Osteoblast (primary cell): ENCODE data around the gene MEF2B. TPM values are rescaled to one million over a fixed set of nuclear protein-coding genes. Genes with fewer than 3 reads are reported as not detected.

Experiments used
- DNase-seq: peaks from one replicate; pipeline ENCODE4 v3.0.0; 2011; ENCODE audit warnings: low spot score, mixed read lengths; ENCODE audit not compliant: insufficient read length; ENCODE audit errors: missing footprints
- H2AFZ ChIP-seq: 2 replicates; pipeline ENCODE4 v1.6.0; 2011; ENCODE audit warnings: mild to moderate bottlenecking, low read length
- H3K27ac ChIP-seq: 2 replicates; pipeline ENCODE4 v1.5.1; 2011; ENCODE audit warnings: mild to moderate bottlenecking, low read depth, low read length, moderate library complexity
- H3K27me3 ChIP-seq: 2 replicates; pipeline ENCODE4 v1.6.0; 2012; ENCODE audit warnings: mild to moderate bottlenecking, control low read depth, inconsistent platforms, low read length, moderate library complexity; ENCODE audit not compliant: insufficient read depth
- H3K36me3 ChIP-seq: 2 replicates; pipeline ENCODE4 v1.5.1; 2011; ENCODE audit warnings: mild to moderate bottlenecking, low read length, control low read depth, moderate library complexity; ENCODE audit not compliant: insufficient read depth
- H3K4me1 ChIP-seq: 2 replicates; pipeline ENCODE4 v1.5.1; 2011; ENCODE audit warnings: mild to moderate bottlenecking, low read length, control low read depth, moderate library complexity; ENCODE audit not compliant: insufficient read depth
- H3K4me2 ChIP-seq: 2 replicates; pipeline ENCODE4 v1.6.0; 2011; ENCODE audit warnings: mild to moderate bottlenecking, low read length; ENCODE audit not compliant: insufficient read depth
- H3K4me3 ChIP-seq: fragments of 200-600 bp; sonication (generic); 3 replicates; pipeline ENCODE4 v1.5.1; 2012; ENCODE audit warnings: mild to moderate bottlenecking, low read length, inconsistent platforms; ENCODE audit not compliant: insufficient read depth
- H3K79me2 ChIP-seq: 2 replicates; pipeline ENCODE4 v1.6.0; 2012; ENCODE audit warnings: mild to moderate bottlenecking, low read length, control low read depth, inconsistent platforms; ENCODE audit not compliant: insufficient read depth
- H3K9me3 ChIP-seq: 2 replicates; pipeline ENCODE4 v1.5.1; 2011; ENCODE audit warnings: low read depth, low read length, control low read depth
- H4K20me1 ChIP-seq: 2 replicates; pipeline ENCODE4 v1.6.0; 2012; ENCODE audit warnings: mild to moderate bottlenecking, low read length, control low read depth; ENCODE audit not compliant: insufficient read depth
- CTCF ChIP-seq: IDR thresholded peaks from 2 replicates; pipeline ENCODE4 v1.5.1; 2011; ENCODE audit warnings: mild to moderate bottlenecking, low read depth, low read length, moderate library complexity; ENCODE audit errors: extremely low read depth
- total RNA-seq: library from RNA; depleted of rRNA; stranded (reverse); fragments of >200 nt; gene quantifications from 2 replicates; pipeline ENCODE4 v1.2.3, GENCODE V29; 2012

Gene MEF2B
- total RNA-seq, 1 donor, result 0.36 TPM

GRCh38 chr19:19132912-19133311 lies 37.2 kb downstream of the MEF2B start:
- H3K4me1 ChIP-seq, result peaks cover 6% of the 10 kb centered on the region

GRCh38 chr19:19131989-19132388 lies 38.1 kb downstream of the MEF2B start:
- no peak for DNase-seq
- no peaks in the 10 kb centered on the region for H3K4me1 ChIP-seq
- TF ChIP-seq CTCF, result no peak

More at GRCh38 chr19:19132912-19133311, 37.2 kb downstream of the MEF2B start:
- no peak for TF ChIP-seq CTCF
- Histone ChIP-seq H3K36me3 (no peaks in the 10 kb centered on the region), H4K20me1 (no peaks in the 10 kb centered on the region), H3K79me2 (peaks cover 10% of the 10 kb centered on the region), H3K9me3 (peaks cover 3% of the 10 kb centered on the region), H3K4me2 (no peak overlapping the region), H3K27ac (no peak overlapping the region), H3K4me3 (no peak overlapping the region), H3K27me3 (no peaks in the 10 kb centered on the region), H2AFZ (no peak overlapping the region)
- no peak for DNase-seq

GRCh38 chr19:19126102-19126501 lies 44.0 kb downstream of the MEF2B start:
- no peak for TF ChIP-seq CTCF
- Histone ChIP-seq H3K27me3 (no peaks in the 10 kb centered on the region), H3K4me2 (no peak overlapping the region), H3K79me2 (no peaks in the 10 kb centered on the region), H4K20me1 (no peaks in the 10 kb centered on the region), H3K9me3 (peaks cover 5% of the 10 kb centered on the region), H3K27ac (no peak overlapping the region), H3K4me1 (no peaks in the 10 kb centered on the region), H2AFZ (no peak overlapping the region), H3K36me3 (no peaks in the 10 kb centered on the region), H3K4me3 (no peak overlapping the region)
- no peak for DNase-seq

More at GRCh38 chr19:19131989-19132388, 38.1 kb downstream of the MEF2B start:
- Histone ChIP-seq H3K4me3 (no peak overlapping the region), H2AFZ (no peak overlapping the region), H3K79me2 (peaks cover 2% of the 10 kb centered on the region), H3K4me2 (no peak overlapping the region), H4K20me1 (no peaks in the 10 kb centered on the region), H3K27ac (no peak overlapping the region), H3K9me3 (peaks cover 3% of the 10 kb centered on the region), H3K27me3 (no peaks in the 10 kb centered on the region), H3K36me3 (no peaks in the 10 kb centered on the region)

GRCh38 chr19:19123386-19123785 lies 46.7 kb downstream of the MEF2B start:
- Histone ChIP-seq H3K4me1 (no peaks in the 10 kb centered on the region), H3K27me3 (no peaks in the 10 kb centered on the region), H4K20me1 (no peaks in the 10 kb centered on the region), H3K4me2 (no peak overlapping the region), H3K36me3 (no peaks in the 10 kb centered on the region), H3K27ac (no peak overlapping the region), H3K79me2 (no peaks in the 10 kb centered on the region), H3K9me3 (peaks cover 5% of the 10 kb centered on the region), H3K4me3 (no peak overlapping the region), H2AFZ (no peak overlapping the region)
- TF ChIP-seq CTCF, result no peak
- peak; percentile 42 for DNase-seq
